ENCODE results near the gene LHFPL2. TPM values are rescaled to one million over a fixed set of nuclear protein-coding genes. Genes with fewer than 3 reads are reported as not detected.

Gene LHFPL2
- total and polyA plus RNA-seq, 2 experiments from 2014 or later, result 10.6 to 50.8 TPM

DNA sequence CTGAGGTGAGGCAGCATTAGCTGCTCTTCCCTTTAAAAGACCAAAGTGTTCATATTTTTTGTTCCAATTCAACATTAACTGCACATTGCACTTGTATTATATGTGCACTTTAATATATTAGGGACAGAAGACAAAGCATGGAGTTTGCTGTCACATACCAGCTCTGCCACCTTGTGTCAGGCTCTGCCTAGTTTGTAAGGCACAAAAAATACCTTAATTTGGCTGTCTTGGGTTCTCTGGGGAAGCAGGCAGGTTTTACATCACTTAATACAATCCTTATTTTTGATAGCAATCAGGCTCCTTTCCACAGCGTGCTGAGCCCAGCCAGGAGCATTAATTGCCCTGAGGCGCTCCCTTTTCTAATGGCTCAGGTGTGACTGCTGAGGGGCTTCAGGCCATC, 156.3 kb downstream of the LHFPL2 start (continued):
- TF ChIP-seq, protein P1, sequence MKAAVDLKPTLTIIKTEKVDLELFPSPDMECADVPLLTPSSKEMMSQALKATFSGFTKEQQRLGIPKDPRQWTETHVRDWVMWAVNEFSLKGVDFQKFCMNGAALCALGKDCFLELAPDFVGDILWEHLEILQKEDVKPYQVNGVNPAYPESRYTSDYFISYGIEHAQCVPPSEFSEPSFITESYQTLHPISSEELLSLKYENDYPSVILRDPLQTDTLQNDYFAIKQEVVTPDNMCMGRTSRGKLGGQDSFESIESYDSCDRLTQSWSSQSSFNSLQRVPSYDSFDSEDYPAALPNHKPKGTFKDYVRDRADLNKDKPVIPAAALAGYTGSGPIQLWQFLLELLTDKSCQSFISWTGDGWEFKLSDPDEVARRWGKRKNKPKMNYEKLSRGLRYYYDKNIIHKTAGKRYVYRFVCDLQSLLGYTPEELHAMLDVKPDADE (IDR thresholded peaks at IDR 0.05), result no peak
- TF ChIP-seq, protein P2, sequence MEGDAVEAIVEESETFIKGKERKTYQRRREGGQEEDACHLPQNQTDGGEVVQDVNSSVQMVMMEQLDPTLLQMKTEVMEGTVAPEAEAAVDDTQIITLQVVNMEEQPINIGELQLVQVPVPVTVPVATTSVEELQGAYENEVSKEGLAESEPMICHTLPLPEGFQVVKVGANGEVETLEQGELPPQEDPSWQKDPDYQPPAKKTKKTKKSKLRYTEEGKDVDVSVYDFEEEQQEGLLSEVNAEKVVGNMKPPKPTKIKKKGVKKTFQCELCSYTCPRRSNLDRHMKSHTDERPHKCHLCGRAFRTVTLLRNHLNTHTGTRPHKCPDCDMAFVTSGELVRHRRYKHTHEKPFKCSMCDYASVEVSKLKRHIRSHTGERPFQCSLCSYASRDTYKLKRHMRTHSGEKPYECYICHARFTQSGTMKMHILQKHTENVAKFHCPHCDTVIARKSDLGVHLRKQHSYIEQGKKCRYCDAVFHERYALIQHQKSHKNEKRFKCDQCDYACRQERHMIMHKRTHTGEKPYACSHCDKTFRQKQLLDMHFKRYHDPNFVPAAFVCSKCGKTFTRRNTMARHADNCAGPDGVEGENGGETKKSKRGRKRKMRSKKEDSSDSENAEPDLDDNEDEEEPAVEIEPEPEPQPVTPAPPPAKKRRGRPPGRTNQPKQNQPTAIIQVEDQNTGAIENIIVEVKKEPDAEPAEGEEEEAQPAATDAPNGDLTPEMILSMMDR (conservative IDR thresholded peaks at IDR 0.05; ENCODE audit: low read depth in 2 of 2), result peak in 1 of 2 experiments; percentile 27; a peak in 2 of 4 replicates
- TF ChIP-seq, protein P3, sequence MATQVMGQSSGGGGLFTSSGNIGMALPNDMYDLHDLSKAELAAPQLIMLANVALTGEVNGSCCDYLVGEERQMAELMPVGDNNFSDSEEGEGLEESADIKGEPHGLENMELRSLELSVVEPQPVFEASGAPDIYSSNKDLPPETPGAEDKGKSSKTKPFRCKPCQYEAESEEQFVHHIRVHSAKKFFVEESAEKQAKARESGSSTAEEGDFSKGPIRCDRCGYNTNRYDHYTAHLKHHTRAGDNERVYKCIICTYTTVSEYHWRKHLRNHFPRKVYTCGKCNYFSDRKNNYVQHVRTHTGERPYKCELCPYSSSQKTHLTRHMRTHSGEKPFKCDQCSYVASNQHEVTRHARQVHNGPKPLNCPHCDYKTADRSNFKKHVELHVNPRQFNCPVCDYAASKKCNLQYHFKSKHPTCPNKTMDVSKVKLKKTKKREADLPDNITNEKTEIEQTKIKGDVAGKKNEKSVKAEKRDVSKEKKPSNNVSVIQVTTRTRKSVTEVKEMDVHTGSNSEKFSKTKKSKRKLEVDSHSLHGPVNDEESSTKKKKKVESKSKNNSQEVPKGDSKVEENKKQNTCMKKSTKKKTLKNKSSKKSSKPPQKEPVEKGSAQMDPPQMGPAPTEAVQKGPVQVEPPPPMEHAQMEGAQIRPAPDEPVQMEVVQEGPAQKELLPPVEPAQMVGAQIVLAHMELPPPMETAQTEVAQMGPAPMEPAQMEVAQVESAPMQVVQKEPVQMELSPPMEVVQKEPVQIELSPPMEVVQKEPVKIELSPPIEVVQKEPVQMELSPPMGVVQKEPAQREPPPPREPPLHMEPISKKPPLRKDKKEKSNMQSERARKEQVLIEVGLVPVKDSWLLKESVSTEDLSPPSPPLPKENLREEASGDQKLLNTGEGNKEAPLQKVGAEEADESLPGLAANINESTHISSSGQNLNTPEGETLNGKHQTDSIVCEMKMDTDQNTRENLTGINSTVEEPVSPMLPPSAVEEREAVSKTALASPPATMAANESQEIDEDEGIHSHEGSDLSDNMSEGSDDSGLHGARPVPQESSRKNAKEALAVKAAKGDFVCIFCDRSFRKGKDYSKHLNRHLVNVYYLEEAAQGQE (IDR thresholded peaks at IDR 0.05; ENCODE audit: unreplicated experiment), result no peak

DNA sequence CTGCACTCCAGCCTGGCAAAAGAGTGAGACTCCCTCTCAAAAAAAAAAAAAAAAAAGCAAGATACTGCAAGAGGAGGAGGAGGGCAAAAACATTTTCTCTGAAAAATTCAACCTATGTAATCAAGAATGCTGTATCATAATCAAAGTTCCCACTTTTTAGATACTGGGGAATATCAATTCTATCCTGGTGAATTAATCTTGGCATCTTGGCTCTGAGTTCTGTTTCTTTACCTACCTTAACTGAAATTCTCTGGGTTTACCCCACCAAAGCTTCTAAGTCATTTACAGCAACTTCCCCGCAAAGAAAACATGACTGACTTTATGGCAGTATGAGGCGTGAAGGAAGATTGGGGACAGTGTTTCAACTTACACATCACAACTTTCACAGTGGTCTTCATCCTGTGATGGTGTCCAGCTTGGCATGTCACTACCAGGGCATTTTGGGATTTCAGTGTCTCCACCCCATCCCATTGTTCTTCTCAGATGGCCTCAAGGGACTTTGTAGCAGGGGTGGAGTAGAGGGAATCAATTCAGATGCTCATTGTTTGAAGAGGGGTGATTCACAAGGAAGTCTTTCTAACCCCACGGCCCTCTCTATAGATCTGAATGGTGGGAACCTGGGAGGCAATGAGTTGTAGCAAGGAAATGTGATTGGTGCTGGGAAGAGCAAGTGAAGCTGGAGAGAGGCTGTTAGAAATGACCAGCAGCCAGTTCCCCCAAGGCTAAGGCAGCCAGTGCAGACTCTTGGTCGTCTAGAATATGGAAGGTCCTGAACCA, 157.7 kb downstream of the LHFPL2 start:
- Mint-ChIP-seq H3K27ac (peak overlapping the region; percentile 32), H3K27me3 (ENCODE audit: insufficient read depth, low read depth, poor library complexity) (peaks cover 10% of the 10 kb centered on the region), H3K36me3 (ENCODE audit: low read depth) (peaks cover 42% of the 10 kb centered on the region), H3K4me3 (no peak overlapping the region), H3K9me3 (no peaks in the 10 kb centered on the region), H3K4me1 (peaks cover 28% of the 10 kb centered on the region)
- Histone ChIP-seq H3K4me2 (no peak overlapping the region), H3K36me3 (ENCODE audit: insufficient read depth) (peaks cover 2% of the 10 kb centered on the region; the same call in 1 of the 2 replicates), H4K20me1 (replicated peaks; ENCODE audit: insufficient read depth) (no peaks in the 10 kb centered on the region; the same call in none of the 2 replicates), H3K9me2 (ENCODE audit: insufficient read depth) (peaks cover 10% of the 10 kb centered on the region; the same call in 1 of the 2 replicates), H3K4me3 (no peak overlapping the region), H3K27me3 (ENCODE audit: insufficient read depth) (no peaks in the 10 kb centered on the region), H2AFZ (no peak overlapping the region), H3K27ac (ENCODE audit: low read depth) (0 out of 2 replicates have a peak overlapping the region, but pooled peaks have one; percentile 26), H3F3A (replicated peaks; ENCODE audit: low read depth) (no peaks in the 10 kb centered on the region), H3K4me1 (ENCODE audit: insufficient read depth) (peaks cover 10% of the 10 kb centered on the region), H3K79me2 (replicated peaks; ENCODE audit: insufficient read depth) (peaks cover 12% of the 10 kb centered on the region)
- DNase-seq (ENCODE audit: low spot score) (no peak), ATAC-seq (peak; percentile 9; the same call in 1 of the 3 replicates)
- TF ChIP-seq, protein P2 (conservative IDR thresholded peaks at IDR 0.05; ENCODE audit: low read depth in 2 of 2), result no peak
- TF ChIP-seq JUNB (IDR thresholded peaks at IDR 0.05; ENCODE audit: unreplicated experiment) (no peak), EZH2 (IDR thresholded peaks at IDR 0.05; ENCODE audit: low read depth, unreplicated experiment) (no peak), STAT1 (IDR thresholded peaks at IDR 0.05; ENCODE audit: unreplicated experiment) (no peak), POLR2AphosphoS5 (IDR thresholded peaks at IDR 0.05; ENCODE audit: low read depth) (no peak), ZNF114 (CRISPR knock-in tag; IDR thresholded peaks at IDR 0.05) (no peak), NANOG (IDR thresholded peaks at IDR 0.05; ENCODE audit: borderline replicate concordance) (no peak), EZH2phosphoT487 (IDR thresholded peaks at IDR 0.05; ENCODE audit: unreplicated experiment) (no peak)
- TF ChIP-seq, protein P3 (IDR thresholded peaks at IDR 0.05; ENCODE audit: unreplicated experiment), result no peak
- TF ChIP-seq, protein P1 (IDR thresholded peaks at IDR 0.05), result no peak
